ENCODE results near the gene VRTN.

VRTN gene

GRCh38 chr14:74407021-74407800 lies 58.9 kb downstream of the VRTN start:
- TF ChIP-seq CTCF (IDR thresholded peaks at IDR 0.05; ENCODE audit: insufficient read depth, low read length, poor library complexity, severe bottlenecking), result no peak
- Histone ChIP-seq H3K4me3 (replicated peaks; ENCODE audit: low read depth, low read length) (no peak overlapping the region), H3K36me3 (ENCODE audit: control insufficient read depth, insufficient read depth, low read length) (no peaks in the 10 kb centered on the region), H3K27me3 (replicated peaks; ENCODE audit: control insufficient read depth, insufficient read depth, low read length) (no peaks in the 10 kb centered on the region; the same call in 1 of the 2 replicates)
- DNase-seq (ENCODE audit: extremely low read depth, insufficient read length), result no peak

GRCh38 chr14:74407801-74408154 lies 59.5 kb downstream of the VRTN start:
- Histone ChIP-seq H3K27me3 (replicated peaks; ENCODE audit: control insufficient read depth, insufficient read depth, low read length) (no peaks in the 10 kb centered on the region; the same call in 1 of the 2 replicates), H3K4me3 (replicated peaks; ENCODE audit: low read depth, low read length) (no peak overlapping the region), H3K36me3 (ENCODE audit: control insufficient read depth, insufficient read depth, low read length) (no peaks in the 10 kb centered on the region)
- no peak for DNase-seq (ENCODE audit: extremely low read depth, insufficient read length)
- TF ChIP-seq CTCF (IDR thresholded peaks at IDR 0.05; ENCODE audit: insufficient read depth, low read length, poor library complexity, severe bottlenecking), result no peak

GRCh38 chr14:74408870-74409269 lies 60.6 kb downstream of the VRTN start:
- Histone ChIP-seq H3K4me3 (replicated peaks; ENCODE audit: low read depth, low read length) (no peak overlapping the region), H3K27me3 (replicated peaks; ENCODE audit: control insufficient read depth, insufficient read depth, low read length) (peaks cover 2% of the 10 kb centered on the region), H3K36me3 (ENCODE audit: control insufficient read depth, insufficient read depth, low read length) (no peaks in the 10 kb centered on the region)
- no peak for TF ChIP-seq CTCF (IDR thresholded peaks at IDR 0.05; ENCODE audit: insufficient read depth, low read length, poor library complexity, severe bottlenecking)
- DNase-seq (ENCODE audit: extremely low read depth, insufficient read length), result no peak

- no peak for TF ChIP-seq CTCF (IDR thresholded peaks at IDR 0.05; ENCODE audit: insufficient read depth, low read length, poor library complexity, severe bottlenecking)
- no peaks in the 10 kb centered on the region for H3K36me3 ChIP-seq (ENCODE audit: control insufficient read depth, insufficient read depth, low read length)
- no peak for DNase-seq (ENCODE audit: extremely low read depth, insufficient read length)
- H3K27me3 ChIP-seq (replicated peaks; ENCODE audit: control insufficient read depth, insufficient read depth, low read length), result peaks cover 2% of the 10 kb centered on the region
- H3K4me3 ChIP-seq (replicated peaks; ENCODE audit: low read depth, low read length), result no peak overlapping the region
Observed at GRCh38 chr14:74409441-74409840, 61.2 kb downstream of the VRTN start.
